Hair follicular keratinocyte (primary cell): Measurements from ENCODE around the gene FAM216B. TPM values are rescaled to one million over a fixed set of nuclear protein-coding genes. Genes with fewer than 3 reads are reported as not detected.

Source experiments
- total RNA-seq: library from RNA; depleted of rRNA; stranded (reverse); fragments of >200 nt; gene quantifications from 2 replicates; pipeline ENCODE4 v1.2.3, GENCODE V29; 2015

Gene FAM216B
- not detected in 2 replicates for total RNA-seq

DNA sequence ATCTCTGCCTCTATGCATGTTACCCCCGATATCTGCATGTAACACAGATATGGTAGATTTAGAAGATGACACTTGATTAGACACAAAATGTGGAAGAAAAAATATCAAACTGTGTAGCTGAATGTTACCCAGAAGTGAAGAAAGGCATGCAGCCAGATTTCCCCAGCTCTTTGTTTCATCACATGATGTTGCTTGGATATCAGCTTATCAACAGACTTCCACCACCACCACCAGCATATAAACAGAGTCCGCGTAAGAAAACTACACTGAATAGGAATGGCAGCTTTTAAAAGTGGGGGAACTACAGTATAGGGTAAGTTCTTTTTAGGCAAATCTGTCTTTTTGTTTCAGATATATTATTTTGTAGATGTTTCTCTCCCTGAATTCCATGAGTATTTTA lies at the start of gene FAM216B:
Gene FAM216B (plus strand): TSS at position 233 of the 400 bp plus-strand sequence. CDS start 2,484 bp downstream, outside the sequence.

Other genes with a start within 250 kb of the FAM216B start
- not detected in 2 replicates for gene TNFSF11, start 207.4 kb upstream of the FAM216B start, total RNA-seq
- 1.9 and 4.1 TPM in 2 replicates for gene EPSTI1, start 210.7 kb downstream of the FAM216B start, total RNA-seq
- gene DNAJC15, start 242.0 kb downstream of the FAM216B start, total RNA-seq, result 23.3 and 27.2 TPM in 2 replicates